ENCODE data around the gene CSTPP1.

DNA sequence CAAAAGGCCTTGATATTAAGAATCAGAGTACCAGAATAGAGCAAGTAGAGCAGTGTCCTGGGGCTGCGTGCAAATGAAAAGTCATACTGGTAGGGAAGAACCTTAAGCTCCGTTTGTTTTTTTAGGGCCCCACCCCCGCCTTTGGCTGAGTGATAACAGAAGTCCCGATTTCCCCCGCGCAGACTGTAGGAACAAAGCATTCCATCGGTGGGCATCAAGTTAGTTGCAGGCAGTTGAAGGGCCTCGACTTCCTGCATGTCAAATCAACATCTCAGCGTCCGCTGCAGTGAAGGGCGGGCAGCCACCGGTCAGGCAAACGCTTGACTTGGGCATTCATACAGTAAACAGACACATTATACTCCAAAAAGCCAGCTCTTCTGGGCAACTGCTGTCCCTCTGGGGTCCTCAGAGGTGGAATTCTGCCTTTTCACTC lies 29.9 kb upstream of the CSTPP1 start:
- TF ChIP-seq, protein P1, sequence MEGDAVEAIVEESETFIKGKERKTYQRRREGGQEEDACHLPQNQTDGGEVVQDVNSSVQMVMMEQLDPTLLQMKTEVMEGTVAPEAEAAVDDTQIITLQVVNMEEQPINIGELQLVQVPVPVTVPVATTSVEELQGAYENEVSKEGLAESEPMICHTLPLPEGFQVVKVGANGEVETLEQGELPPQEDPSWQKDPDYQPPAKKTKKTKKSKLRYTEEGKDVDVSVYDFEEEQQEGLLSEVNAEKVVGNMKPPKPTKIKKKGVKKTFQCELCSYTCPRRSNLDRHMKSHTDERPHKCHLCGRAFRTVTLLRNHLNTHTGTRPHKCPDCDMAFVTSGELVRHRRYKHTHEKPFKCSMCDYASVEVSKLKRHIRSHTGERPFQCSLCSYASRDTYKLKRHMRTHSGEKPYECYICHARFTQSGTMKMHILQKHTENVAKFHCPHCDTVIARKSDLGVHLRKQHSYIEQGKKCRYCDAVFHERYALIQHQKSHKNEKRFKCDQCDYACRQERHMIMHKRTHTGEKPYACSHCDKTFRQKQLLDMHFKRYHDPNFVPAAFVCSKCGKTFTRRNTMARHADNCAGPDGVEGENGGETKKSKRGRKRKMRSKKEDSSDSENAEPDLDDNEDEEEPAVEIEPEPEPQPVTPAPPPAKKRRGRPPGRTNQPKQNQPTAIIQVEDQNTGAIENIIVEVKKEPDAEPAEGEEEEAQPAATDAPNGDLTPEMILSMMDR (IDR thresholded peaks at IDR 0.05; ENCODE audit: low read depth, low read length, poor library complexity, severe bottlenecking) = no peak
- TF ChIP-seq EZH2phosphoT487 (IDR thresholded peaks at IDR 0.05; ENCODE audit: borderline replicate concordance, low read length) = no peak

All from DOHH2 (cell line).